Activated CD4-positive, alpha-beta T cell treated with anti-CD3 and anti-CD28 coated beads, Interleukin-10, Interleukin-2, amounts not matched to agents 100 ng/mL and 50 ng/mL, durations not matched to agents 16 hours and 8 hours (primary cell): ENCODE data around the gene RAD51B.
"Not testable (repeated sequence)": the region's sequence is repeated elsewhere in the genome, so short reads cannot be mapped to it uniquely, and the experiment has no call there.

Experiments
- DNase-seq: peaks from one replicate; pipeline ENCODE4 v3.0.0-alpha.2; 2020

The RAD51B gene

GRCh38 chr14:68085742-68086141, 266.2 kb downstream of the RAD51B start:
- DNase-seq, result no peak

DNA sequence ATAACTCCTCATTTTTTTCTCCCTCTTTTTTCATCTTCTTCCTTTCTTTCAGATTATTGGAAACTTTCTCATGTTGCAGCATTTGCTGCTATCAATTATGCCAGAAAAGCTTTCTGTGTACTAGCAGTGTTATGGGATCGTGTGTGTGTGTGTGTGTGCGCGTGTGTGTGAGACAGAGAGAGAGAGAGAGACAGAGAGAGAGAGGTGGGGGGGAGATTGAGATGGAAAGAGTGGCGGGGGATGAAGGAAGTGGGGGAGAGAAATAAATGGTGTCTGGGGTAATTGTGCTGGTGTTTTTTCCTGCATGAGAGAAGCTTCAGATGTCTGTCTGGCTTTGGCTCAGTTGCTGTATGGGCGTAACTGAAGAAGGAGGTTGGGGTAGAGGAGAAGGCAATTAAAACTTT, 268.9 kb downstream of the RAD51B start:
- DNase-seq, result no peak

DNA sequence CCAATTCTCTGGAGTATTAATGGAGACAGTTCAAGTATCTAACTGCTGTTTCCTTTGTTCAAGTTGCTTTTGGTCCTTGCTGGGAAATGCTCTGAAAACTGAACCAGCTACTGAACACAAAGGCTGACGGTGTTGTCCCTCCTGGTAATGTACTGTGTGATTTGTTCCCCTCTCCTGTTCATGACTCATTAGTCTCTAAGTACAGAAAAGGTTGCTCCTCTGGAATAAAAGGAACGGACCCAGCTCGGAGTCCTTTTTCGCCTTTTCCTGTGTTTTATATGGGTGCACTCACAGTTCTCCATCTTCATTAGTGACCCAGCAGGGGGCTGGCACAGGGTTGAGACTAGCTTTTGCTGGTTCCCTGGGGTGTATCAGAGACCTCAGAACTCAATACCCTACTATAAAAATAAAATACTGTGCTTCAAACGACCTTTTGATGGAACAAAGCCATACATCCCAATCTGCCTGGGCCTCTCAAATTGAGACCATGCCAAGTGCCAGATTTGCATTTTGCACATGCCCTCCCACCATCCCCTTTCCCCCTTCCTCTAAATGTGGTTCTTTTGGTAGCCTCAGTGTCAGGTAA, 269.7 kb downstream of the RAD51B start:
- no peak for DNase-seq

DNA sequence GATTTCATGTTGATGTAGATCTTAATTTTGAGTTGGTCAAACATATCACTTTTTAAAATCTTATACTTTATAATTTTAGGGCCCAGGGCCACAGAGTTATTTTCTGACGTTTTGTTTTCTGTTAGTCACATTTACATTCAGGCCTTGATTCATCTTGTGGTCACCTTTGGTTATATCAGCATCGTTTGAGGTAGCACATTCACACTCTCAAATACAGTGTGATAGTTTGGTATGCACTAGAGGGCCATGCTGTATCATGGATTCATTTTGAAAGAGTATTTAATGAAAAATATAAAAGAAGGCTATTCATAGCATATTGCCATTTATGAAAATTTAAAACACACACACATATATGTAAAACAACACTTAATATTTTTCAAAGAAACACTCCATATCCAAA, 274.6 kb downstream of the RAD51B start:
- no peak for DNase-seq

GRCh38 chr14:68094752-68095151, 275.2 kb downstream of the RAD51B start:
- DNase-seq, result no peak

DNA sequence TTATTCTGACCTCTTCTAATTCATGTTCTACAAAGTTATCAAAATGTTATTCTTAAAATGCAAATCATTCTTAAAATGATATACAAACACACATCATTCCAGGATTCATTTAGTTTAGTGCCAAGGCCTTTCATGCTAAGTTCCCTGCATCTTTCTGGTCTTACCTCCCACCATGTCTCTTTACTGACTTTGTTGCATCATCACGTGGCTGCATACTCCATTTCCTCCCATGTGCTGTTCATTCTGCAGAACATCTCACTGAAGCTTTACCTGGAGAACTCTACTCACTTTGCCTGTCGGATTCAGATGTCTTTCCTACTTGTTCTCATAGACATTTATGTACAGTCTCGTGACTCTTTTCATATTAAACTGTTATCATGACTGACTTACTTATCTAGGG, 278.1 kb downstream of the RAD51B start:
- DNase-seq, result no peak

DNA sequence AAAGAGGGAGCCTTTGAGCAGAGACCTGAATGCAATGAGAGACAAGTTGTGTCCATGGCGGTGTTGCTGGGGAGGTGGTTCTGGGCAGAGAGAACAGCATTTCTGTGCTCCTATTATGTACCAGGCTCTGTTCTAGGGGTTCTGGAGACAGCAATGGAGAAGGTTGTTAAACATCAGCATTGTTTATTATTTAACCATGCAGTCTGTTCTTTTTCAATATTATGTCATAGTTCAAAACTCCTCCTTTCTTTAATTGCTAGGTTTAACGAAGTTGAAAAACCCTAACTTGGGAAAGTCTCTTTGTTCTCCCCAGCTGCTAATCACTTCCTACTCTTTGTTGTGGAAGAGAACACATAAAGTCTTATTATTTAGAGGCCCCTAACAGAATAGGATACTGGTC, 279.3 kb downstream of the RAD51B start:
- no peak for DNase-seq

DNA sequence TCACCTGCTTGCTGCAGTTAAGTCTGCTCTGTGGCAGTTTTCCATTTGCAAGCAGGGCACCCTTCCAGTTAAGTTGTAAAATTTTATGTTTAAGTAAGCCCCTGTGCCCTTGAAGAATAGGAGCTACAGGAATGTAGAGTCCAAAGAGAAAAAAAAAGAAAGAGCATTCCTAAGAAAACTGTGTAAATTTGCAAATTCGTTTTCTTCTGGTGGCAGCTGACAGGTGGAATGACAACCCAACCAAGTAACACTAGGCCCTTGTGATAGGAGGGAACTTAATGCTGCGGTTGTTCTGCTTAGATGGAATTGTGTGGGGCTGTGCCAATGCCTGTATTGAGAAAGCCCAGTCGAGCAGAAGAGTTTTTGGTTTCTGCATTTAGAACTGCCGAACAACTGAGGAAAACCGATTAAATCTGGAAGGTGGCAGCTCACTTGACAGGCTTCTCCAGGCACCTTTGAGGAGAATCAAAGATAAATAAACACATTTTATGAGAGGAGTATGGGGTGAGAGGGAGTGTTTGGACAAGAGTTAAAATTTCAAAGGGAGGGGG, 280.0 kb downstream of the RAD51B start:
- no peak for DNase-seq

GRCh38 chr14:68101715-68102301, 282.2 kb downstream of the RAD51B start:
- not testable (repeated sequence) for DNase-seq

DNA sequence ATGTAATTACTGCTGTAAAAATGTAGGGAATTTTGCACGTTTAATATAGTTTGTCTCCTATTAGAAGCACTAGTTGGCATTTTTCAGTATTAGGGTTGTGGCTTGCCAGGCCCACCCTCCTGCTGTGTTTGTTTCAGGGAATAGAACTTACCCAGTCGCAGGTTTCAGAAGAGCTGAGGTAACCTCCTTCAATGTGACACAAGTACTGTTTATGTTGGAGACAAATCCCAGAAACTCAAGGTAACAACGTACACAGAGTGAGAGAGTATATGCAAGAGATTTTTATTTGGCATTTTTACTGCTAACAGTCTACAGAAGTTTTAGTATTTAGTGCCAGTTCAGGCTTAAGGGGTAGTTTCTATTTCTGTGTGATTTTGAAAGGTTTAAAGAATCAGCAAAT, 284.3 kb downstream of the RAD51B start:
- DNase-seq, result no peak

DNA sequence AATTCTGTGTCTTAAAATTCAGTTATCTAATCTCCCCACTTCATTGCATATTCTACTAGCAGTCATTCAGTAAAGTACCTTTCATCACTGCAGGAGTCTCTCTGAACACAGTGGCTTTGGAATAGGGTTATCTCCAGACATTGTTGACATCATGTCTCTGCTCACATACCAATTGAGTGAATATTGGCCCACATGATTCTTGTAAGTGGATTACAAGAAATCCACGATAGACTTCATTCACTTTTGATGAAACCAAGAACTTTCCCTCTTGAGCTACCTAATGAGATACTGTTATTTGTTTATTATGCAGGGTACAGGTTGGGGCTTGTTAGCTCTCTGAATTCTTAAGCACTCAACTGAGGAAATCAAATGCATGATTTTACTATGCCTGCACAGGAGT, 284.9 kb downstream of the RAD51B start:
- no peak for DNase-seq

DNA sequence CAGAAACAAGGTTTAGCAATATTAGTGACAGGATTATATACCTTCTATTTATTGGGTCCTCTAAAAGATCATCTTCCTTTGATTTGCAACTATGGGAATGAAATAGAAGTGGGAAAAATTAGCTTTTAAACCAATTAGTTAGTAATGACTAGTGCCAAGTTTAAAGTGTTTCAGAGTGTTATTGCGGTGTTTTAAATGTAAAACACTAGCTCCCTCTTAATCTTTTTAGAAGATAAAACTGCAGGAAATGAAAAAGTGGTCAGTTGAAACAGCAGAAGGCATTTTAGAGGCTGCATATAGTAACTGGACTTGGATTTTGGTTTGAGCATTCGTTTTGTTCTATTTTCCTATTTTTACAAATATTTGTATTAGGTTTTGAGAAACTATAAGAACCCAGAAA, 286.2 kb downstream of the RAD51B start:
- no peak for DNase-seq

- DNase-seq, result no peak
Observed at GRCh38 chr14:68106456-68106855, 286.9 kb downstream of the RAD51B start.

DNA sequence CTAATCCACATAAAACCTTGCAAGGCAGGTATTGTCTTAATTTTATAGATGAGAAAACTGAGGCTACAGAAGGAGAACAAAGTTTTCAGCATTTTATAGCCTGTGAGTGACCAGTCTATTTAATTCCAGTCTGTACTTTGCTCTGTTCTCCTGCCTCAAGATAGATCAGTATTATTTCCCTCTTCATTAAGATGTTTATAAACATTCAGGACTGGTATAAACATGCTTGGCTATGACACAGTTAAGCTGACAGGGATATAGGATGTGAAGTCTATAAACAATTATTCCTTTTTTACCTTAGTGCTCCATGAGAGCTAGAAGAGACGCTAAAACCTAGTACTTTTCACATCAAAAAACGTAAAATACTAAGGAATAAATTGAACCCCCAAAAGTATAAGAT, 287.3 kb downstream of the RAD51B start:
- no peak for DNase-seq

DNA sequence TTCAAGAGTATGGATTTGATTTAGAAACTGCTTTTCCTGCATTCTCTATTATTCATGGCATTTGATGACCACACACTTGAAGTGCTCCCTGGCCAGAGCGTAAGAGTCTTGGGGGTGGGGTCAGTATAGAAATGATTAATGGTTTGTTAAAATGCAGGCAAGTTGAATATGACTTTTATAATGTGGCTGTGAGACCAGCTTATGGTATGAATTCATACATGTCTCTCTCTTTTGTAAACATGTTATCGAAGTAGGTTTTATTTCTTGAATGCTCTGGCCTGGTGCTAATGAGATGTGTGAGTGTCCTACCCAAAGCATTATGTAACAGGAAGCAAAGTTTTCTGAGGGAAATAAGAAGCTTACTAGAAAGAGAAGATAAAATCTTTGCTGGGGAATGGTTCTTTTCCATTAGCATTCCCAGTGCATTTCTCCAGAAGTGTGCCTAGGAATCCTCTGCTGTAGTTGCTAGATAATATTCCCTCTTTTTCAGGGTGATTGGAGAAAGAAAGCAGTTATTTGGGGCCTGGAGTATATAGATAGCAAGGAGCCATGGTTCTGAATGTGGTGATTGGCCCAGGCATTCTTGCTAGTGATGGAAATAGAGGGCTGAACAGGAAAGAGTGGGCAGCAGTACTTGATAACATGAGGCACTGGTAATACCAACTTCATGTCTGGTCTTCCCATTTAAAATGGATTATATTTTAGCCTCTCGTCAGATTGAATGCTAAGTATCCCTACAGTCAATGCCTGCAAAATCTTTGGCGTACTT, 289.7 kb downstream of the RAD51B start:
- DNase-seq, result no peak

GRCh38 chr14:68111097-68111852, 291.7 kb downstream of the RAD51B start:
- no peak for DNase-seq

DNA sequence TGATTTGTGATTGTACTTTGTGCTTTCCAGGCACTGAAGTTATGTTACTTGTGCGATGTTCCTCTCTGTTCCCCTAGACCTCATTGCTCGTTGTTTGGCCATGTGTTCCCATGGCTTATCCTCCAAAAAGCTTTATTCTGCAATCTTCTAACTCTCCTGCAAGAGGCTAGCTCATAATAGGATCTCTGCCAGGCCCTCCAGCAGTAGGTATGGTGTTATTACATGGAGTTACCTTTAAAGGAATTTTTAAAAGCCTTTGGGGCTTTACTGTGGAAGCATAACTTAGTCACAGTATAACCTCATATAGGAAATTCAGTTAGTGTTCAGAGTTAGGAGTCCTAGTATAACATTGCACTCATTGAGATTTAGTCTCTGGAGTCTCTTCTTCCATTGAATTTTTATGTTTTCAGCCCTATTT, 292.3 kb downstream of the RAD51B start:
- no peak for DNase-seq

DNA sequence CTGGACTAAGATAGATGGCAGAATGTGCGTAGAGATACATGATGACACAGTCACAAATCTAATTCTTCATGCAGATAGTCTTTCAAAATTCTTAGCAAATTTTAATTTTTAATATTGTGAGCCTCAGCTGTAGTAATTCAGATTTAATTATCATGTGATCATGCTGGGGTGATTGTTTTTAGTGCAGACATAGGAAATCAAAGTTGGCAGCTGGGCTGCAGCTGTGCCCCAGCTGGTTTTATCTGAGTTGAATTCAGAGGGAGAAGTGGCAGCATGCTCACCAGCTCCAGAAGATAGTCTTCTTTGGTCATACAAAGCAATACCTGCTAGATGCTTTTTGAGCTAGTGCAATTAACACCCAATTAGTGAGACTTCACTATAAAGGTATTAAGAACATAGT, 292.9 kb downstream of the RAD51B start:
- DNase-seq, result no peak

- DNase-seq, result no peak
Observed at GRCh38 chr14:68113343-68113930, 293.9 kb downstream of the RAD51B start.

DNA sequence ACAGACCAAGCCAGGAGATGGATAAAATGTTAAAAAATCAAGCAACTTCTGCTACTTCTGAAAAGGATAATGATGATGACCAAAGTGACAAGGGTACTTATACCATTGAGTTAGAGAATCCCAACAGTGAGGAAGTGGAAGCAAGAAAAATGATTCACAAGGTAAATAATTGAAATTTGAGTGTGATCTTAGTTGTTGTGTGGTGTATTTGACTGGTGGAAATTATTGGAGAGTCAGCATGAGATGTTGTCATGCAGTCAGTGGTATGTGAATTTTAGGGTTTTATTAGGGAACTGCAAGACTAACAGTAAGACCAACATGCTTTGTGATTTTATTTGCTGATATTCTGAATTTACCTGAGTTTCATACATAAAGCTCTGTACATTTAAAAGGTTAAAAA, 296.4 kb downstream of the RAD51B start:
- DNase-seq, result not testable (repeated sequence)

DNA sequence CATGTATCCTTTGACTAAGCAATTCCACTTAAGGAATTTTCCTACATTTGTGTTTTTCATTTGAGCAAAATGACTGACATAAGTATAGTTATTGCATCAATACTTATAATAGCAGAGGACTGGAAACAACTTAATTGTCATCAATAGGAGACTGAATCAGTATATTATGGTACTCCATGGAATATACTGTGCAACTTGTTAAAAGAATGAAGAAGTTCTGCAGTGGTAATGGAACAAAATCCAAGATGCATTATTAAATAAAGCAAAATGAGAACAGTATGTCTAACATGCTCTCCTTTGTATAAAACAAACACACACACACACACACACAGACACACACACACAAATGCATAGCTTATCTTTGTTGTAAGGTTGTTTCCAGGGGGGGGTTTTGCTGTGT, 303.1 kb downstream of the RAD51B start:
- DNase-seq, result no peak

DNA sequence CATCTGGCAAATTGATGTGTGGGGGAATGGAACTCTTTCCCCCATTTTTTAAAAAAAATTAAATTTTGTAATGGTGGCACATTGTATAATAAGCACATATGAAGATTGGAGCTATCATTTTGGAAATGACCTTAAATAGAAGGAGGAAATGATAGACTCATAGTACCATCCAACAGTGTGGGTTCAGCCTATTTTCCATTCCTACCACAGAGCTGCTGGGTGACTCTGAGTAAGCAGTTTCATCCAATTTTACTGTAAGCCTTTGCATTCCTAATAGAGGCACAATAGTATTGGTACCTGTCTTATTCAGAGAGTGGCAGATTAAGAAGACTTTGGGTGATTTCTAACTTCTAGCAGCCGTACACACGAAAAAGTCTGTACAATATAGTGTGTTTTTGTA, 304.5 kb downstream of the RAD51B start:
- DNase-seq, result no peak
